ENCODE data around the gene CFAP74.
"Not testable (repeated sequence)": the region's sequence is repeated elsewhere in the genome, so short reads cannot be mapped to it uniquely, and the experiment has no call there.

Gene CFAP74

GRCh38 chr1:1954015-1954414 lies 49.6 kb downstream of the CFAP74 start:
- no peak for DNase-seq (ENCODE audit: low spot score)

GRCh38 chr1:1950940-1951339 lies 52.6 kb downstream of the CFAP74 start:
- no peak for DNase-seq (ENCODE audit: low spot score)

- no peak for DNase-seq (ENCODE audit: low spot score)
Measured at GRCh38 chr1:1948783-1949182, 54.8 kb downstream of the CFAP74 start.

DNA sequence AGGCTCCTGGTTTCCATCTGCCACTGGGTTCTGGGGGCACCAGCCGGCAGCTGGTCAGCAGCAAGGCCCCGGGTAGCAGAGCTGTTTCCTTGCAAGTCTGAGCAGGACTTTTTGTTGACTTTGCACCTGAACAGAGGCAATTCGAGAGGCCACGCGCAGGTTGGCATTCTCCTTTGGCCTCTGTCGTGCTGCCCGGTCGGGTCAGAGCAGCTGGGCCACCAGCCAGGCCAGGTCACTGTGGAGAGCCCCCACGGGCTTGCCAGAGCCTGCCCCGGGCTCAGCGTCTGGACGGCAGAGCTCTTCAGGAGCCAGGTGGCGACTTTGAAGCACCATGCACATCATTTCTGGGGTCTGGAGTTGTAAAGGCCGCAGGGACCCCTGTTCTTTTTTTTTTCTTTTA lies 56.1 kb downstream of the CFAP74 start:
- DNase-seq (ENCODE audit: low spot score) = no peak

DNA sequence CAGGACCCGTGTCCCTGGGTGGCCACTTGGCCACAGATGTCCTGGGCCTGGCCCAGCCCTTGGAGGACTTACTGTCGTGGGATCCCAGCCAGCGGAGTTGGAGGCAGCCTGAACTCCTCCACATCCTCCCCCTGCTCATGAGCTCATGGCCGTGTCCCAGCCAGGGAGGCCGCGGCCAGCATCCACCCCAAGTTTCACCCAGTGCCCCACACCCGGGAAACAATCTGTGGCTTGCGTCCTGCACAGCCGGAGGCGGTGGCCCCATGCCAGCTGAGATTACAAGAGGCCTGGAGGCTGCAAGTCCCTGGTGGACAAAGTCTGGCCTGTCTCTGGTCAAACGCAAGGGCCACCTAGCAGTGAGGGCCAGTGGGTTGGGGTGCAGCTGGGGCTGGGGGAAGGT lies 57.0 kb downstream of the CFAP74 start:
- DNase-seq (ENCODE audit: low spot score) = peak; percentile 40

DNA sequence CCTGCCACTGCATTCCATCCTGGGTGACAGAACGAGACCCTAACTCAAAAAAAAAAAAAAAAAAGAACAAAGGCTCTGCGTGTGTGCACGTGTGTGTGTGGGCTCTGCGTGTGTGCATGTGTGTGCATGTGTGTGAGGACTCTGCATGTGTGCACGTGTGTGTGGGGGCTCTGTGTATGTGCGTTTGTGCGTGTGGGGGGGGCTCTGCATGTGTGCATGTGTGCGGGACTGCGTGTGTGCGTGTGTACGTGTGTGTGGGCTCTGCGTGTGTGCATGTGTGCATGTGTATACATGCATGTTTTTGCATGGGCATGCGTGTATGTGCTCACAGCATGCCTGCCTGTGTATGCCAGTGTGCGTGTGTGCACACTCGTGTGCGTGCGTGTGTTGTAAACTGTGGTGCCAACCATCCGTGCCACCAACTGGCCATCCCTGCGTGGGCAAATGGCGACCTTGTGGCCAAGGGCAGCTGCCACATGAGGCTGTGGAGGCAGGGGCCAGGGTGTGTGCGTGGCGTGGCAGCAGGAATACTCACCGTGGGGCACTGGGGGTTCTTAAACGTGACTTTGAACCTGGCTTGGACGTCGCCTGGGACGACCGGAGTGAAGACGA lies 57.7 kb downstream of the CFAP74 start:
- no peak for DNase-seq (ENCODE audit: low spot score)

DNA sequence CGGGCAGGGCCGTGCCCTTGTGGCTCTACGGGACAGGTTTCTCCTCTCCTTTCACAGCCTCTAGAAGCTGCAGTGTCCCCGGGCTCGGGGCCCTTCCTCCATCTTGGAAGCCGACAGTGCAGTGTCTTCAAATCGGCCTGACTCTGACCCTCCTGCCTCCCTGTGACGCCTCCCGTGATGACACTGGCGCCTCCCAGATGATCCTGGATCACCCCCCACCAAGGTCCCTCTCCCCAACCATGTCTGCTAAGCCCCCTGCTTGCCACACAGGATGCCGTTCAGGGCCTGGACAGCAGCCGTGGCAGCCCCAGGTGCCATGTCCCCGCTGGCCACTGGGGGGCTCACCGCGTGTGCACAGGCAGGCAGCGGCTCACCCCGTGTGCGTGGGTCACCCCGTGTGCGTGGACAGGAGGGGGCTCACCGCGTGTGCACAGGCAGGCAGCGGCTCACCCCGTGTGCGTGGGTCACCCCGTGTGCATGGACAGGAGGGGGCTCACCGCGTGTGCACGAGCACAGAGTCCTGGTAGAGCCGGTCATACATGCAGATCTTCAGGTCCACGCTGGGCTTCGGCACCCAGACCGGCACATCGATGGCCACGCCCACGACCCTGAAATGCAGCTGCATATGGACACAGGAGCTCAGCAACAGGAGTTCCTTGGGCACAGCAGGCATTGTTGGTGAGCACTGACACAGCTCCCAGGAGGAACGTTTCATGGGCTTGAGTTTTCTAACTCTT lies 59.6 kb downstream of the CFAP74 start:
- peak; percentile 83 for DNase-seq (ENCODE audit: low spot score)

DNA sequence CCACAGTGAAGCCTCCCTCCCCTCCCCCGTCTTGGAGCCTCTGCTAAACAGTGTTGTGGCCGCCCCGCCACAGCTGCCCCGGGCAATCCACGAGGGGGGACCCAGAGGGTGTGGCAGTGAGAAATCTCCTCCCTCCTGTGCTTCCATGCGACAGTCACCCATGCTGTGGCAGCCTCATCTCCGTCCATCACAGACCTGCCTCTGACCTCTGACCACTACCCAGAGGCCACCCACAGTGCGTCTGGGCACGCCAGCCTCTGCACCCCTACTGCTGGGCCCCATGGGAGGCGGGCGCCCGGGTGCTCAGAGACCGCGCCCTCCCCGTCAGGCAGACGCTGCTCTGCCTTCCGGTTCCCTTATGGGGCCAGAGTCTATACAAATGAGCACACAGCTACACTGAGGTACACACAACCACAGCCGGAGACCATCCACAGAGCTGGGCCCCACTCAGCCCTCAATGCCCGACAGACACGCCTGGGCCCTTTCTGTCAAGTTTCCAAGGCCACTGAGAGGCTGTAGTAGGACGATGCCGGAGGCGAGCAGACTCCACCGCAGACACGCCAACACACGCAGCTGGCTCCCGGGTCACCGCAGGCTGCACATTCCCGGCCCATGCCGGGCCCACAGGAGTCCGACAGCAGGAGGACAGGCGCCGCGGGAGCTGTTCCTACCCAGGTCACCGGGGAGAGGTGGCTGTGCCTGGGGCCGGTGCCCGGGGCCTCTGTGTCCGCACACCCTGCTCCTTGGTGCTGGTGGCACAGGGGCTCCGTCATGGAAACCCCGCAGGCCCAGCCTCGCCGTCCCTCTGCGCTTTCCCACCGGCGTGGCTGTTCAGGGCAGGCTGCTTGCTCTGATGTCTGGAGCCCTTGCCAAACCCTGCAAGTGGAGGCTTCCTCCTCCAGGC lies 60.6 kb downstream of the CFAP74 start:
- no peak for DNase-seq (ENCODE audit: low spot score)

DNA sequence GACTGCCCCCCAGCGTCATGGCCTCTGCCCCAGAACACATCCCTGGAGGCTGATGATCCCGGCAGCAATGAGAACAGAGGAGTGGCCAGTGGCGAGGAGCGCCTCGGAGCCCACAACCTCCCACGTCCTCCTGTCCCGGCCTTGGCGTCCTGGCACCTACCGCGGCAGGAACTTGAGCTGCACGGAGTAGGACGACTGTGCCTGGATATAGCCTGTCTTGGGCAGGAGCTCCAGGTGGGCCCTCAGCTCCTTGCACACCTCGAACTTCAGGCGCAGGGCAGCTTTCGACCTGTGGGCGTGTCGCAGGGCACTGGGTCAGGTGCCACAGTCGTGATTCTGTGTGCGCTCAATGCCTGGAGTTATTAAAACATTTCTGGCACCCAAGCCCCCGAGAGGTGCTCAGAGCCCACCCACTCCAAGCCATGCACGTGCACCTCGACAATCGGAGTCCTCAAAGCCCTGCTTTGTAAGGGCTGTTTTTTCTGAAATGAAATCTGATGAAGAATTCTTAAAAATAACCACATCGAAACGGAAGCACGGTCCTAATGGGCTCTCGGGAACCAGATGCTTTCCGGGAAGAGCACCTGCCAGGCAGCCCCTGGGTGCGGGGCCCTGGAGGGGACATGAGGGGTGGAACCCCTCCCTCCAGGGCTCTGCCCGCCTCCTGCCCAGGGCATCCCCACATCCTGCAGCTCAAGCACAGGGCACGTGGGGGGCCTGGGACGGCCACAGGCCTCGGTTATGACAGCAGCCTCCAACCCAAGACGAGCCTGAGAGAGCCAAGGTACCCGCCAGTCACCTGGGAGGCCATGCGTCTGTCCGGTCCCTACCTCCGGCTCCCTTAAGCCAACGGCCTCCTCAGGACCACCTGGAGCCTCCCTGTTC lies 61.5 kb downstream of the CFAP74 start:
- DNase-seq (ENCODE audit: low spot score) = no peak

GRCh38 chr1:1941211-1941841 lies 62.3 kb downstream of the CFAP74 start:
- DNase-seq (ENCODE audit: low spot score) = no peak

DNA sequence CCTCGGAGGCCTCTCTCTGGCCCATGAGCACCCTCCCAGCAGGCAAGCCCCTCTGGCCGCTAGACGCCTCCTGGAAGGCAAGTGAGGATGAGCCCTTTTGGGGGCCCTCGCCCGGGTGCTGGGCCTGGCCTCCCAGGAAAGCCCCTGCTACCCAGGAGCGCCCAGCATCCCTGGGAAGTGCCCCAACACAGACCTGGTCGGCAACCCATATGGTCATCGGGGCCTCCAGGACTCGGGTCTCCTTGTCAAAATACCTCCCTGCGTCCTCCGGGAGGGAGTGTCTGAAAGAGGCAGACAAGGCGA lies 63.5 kb downstream of the CFAP74 start:
- no peak for DNase-seq (ENCODE audit: low spot score)

GRCh38 chr1:1939296-1940122 lies 64.1 kb downstream of the CFAP74 start:
- DNase-seq (ENCODE audit: low spot score) = no peak

GRCh38 chr1:1938613-1939295 lies 64.8 kb downstream of the CFAP74 start:
- DNase-seq (ENCODE audit: low spot score) = no peak

- no peak for DNase-seq (ENCODE audit: low spot score)
Measured at GRCh38 chr1:1938276-1938573, 65.4 kb downstream of the CFAP74 start.

GRCh38 chr1:1937549-1938275 lies 65.9 kb downstream of the CFAP74 start:
- no peak for DNase-seq (ENCODE audit: low spot score)

DNA sequence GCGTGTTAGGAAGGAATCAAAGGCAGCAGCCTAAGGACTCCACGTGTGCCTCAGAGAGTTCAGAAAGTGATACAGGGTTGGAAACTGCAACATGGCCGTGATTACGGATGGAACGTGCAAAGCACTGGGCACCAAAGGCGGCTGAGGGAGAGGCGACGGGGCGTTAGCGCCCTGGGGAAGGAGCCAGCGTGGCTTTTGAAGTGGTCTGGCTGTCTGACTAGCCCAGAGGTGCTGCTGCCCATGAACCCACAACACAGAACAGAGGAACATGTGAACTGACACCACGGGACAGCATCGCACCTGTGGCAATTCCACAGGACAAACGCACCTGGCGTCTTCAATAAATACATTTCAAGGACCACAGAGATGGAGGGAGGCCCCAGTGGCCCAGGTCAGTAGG lies 66.5 kb downstream of the CFAP74 start:
- DNase-seq (ENCODE audit: low spot score) = no peak

GRCh38 chr1:1934848-1935247 lies 68.7 kb downstream of the CFAP74 start:
- not testable (repeated sequence) for DNase-seq (ENCODE audit: low spot score)

- DNase-seq (ENCODE audit: low spot score) = no peak
Measured at GRCh38 chr1:1929639-1930545, 73.7 kb downstream of the CFAP74 start.

Measured in GM03348 (cell line).